HG03159 (cell line): ENCODE data around the gene IGDCC3.

ENCODE experiments used
- ATAC-seq: cut with Tn5 transposase; IDR thresholded peaks from one replicate; pipeline ENCODE4 v1.9.1; 2021; ENCODE audit warnings: mild to moderate bottlenecking, moderate library complexity; ENCODE audit not compliant: unreplicated experiment

The IGDCC3 gene

DNA sequence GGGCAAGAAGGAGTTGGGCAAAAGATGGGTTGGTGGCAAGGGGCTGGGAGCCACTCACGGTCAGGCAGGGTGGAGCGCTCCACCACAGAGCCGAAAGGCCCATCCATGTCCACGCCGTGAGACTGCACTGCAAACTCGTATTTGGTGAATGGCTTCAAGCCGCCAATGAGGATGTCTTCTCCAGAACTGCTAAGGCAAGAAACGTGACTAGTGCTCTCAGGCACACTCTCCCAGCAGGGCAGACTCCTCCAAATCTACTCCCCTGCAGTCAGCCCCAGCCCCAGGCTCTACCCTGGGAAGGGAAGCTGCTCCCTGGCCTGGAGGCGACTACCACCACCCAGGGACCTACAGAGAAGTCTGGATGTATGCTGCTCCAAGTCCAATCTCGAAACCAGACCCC is 11.4 kb upstream of the IGDCC3 start:
- ATAC-seq: no peak

GRCh38 chr15:65388306-65389080 is 10.7 kb upstream of the IGDCC3 start:
- ATAC-seq: no peak

DNA sequence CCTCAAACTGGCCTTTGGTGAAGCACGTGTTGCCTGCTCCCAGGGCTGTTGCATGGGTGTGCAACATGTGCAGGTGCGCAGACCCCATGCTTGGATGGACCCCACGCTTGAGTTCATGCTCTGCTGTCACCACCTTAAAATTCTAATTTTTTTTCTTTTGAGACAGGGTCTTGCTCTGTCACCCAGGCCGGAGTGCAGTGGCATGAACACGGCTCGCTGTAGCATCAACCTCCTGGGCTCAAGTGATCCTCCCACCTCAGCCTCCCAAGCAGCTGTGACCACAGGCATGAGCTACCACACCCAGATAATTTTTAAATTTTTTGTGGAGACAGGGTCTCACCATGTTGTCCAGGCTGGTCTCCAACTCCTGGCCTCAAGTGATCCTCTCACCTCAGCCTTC is 9.1 kb upstream of the IGDCC3 start:
- no peak for ATAC-seq

GRCh38 chr15:65386376-65386775 is 8.6 kb upstream of the IGDCC3 start:
- ATAC-seq: no peak

DNA sequence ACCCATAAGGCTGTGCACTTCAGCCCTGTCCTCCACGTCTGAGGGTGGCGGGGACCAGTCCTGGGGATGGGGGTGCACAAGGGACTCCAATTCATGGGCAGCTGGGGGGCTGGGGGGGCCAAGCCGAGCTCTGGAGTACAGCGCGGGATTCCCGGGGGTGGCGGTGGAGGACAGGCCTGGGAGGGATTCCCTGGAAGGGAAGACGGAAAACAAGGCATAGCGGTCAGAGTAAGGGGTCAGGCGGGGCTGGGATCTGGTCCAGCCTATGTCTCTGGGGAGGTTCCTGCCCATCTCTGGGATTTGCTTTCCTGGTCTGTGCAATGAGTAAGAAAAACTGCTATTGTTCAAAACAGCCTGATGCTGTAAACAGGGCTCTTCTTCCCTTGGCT is 8.1 kb upstream of the IGDCC3 start:
- no peak for ATAC-seq

DNA sequence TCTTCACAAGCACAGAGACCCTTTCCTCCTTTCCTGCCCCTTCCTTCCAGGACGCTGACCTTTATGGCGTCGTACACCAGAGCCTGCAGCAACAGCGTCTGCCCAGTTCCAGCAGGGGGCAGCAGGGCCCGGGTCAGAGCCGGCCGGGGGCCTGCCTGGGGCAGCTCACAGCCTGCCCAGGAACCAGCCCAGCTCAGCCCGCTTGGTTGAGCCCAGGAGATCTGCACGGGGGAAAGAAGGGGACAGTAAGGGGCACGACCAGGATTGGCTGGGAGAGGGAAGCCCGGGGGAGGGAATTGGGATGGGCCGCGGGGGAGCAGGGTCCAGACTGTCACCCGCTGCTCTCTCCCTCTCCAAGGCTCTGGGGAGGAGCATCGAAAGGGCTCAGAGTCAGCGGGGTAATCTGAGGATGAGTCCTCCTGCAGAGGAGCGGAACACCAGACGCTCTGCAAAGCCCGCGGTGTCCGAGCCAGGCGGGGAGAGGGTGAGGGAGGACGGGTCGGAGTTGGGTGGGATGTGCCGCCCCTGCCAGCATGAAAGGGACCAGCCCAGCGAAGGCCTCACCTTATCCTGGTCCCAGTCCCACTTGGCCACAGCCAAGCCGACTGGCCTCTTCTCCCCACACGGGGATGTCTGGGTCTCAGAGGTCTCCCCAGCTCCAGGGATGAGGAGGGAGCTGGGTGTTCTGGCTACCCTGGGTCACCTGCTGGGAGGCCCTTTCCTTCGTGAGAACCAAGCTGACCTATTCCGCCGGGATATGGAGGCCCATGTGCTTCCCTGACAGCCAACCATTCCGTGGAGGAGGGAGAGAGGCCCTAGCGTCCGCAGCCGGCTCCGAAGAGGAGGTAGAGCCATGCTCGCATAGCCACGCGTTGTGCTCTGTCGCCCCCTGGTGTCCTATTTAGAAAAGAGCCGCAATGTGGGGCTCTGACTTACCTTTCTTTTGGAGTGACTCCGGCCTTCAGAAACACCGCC is 7.4 kb upstream of the IGDCC3 start:
- no peak for ATAC-seq

- ATAC-seq: no peak
Observed at GRCh38 chr15:65384505-65384894, 6.7 kb upstream of the IGDCC3 start.

DNA sequence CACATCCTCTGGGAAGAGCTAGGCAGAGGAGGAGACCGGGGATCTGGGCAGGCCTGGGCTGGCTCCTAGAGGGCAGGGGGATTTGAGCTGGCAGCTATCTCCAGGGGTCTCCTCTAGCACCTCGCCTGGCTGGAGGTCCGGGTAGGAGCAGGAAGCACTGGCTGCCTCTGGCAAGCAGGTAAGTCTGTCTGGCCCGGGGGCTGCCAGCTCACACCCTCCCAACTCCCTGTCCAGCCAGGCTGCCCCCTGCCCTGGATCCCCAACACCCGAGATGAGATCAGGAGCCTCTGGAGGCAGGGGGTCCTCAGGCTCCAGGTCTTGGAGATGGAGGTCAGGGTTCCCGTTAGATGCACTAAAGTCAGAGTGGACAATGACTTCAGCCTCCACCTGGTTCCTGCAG is 6.2 kb upstream of the IGDCC3 start:
- no peak for ATAC-seq

- no peak for ATAC-seq
Observed at GRCh38 chr15:65383456-65383855, 5.7 kb upstream of the IGDCC3 start.

- no peak for ATAC-seq
Observed at GRCh38 chr15:65382921-65383320, 5.1 kb upstream of the IGDCC3 start.

DNA sequence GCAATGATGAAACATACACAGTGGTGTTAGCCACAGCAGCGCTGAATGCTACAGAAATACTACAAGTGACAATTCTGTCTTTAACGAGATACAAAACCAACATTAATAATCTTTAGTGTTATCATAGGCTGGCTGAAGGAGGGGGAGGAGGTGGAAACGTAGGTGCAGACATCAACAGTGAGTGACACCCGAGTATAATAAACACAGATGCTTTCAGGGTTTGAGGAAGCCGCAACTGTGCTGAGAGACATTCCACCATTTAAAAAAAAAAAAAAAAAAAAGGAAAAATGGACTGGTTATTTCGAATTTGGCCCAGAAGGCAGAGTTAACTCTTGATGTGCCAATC is 4.3 kb upstream of the IGDCC3 start:
- ATAC-seq: no peak

- no peak for ATAC-seq
Observed at GRCh38 chr15:65381445-65382145, 3.8 kb upstream of the IGDCC3 start.

DNA sequence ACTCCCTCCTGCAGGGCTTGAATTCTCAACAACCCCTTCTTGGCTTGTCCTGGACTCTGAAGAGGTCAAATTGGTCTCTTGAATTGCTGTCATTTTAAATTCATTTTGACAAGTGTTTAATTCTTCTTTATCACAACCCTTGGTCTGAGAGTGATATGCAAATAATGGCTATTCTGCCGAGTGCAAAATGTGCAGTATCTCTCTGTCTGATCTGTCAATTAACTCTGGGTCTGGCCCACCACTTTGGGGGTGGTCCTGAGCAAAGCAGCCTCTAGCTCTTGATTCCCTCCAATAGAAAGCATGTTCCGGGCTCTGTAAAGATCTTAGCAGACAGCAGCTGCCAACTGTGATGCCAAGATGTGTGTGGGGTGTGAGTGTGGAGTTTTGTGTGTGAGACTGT is 2.2 kb upstream of the IGDCC3 start:
- ATAC-seq: no peak

- ATAC-seq: no peak
Observed at GRCh38 chr15:65377105-65377975, 462 bp downstream of the IGDCC3 start.

DNA sequence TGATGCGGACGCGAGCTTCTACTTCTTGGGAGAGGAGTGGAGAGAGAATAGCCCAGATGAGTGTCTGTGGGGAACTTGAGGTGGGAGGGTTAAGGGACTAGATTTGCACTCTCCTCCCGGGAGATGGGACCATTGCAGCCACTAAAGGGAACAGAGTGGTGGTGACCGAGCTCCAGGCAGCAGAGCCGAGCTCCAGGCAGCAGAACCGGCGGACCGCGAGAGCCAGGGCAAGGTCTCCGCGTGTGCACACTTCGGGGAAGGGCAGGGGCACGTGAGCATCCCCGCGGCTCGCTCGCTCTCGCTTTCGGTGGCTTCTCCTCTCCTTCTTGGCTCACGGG is 1.1 kb downstream of the IGDCC3 start:
- ATAC-seq: no peak

- ATAC-seq: no peak
Observed at GRCh38 chr15:65375871-65376607, 1.8 kb downstream of the IGDCC3 start.

- no peak for ATAC-seq
Observed at GRCh38 chr15:65374821-65375401, 2.9 kb downstream of the IGDCC3 start.

DNA sequence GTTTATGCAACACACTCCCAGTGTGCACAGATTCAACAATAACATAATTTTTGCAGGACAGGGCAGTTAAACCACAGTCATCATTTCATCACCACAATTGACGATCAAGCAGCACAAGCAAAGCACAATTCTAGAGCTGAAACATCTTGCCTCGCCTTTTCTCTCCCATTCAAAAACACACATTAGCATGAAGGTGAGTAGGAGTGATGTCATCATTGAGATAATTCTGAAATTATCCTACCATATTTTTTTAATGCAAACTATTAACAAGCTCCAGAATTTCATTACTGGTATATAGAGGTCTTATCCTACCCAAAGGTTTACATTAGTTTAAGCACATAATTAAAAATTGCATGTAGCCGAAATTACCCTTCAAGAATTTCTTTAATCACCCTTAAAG is 3.5 kb downstream of the IGDCC3 start:
- no peak for ATAC-seq

DNA sequence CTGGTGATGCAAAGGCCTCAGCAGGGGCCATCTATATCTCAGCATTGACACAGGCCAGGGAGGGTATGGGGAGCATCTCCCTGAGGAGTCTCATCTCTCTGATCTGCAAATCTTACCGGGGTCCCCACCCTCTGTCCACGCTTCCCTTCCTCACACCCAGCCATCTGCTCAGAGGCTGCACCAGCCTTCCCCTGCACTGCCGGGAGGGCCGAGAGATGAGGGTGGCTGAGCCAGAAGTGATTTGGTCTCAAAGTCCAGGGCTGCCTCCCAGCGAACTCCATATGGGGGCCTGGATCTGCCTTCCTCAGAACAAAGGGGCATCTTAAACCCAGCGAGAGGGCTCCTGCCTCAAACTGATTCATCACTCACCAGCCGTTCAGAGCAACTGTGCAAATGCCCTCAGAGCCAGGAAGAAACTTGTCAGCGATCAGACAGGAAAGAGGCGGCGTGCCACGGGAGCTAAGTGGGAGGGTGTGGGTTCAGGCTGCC is 4.6 kb downstream of the IGDCC3 start:
- no peak for ATAC-seq

DNA sequence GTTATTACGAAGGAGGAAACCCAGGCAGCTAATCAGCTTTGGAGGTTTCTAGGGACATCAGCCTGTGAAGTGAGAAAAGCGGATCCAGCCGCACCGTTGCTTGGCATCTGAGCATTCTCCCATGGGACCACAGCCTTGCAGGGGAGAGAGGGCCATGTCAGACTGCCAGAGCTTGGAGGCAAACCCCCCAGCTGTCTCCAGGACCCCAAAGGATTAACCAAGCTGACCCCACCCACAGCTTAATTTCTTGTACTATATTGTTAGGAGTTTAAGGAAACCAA is 5.1 kb downstream of the IGDCC3 start:
- no peak for ATAC-seq
